Astrocyte (in vitro differentiated cells and primary cell): Measurements from ENCODE around the gene CHST9.

Experiments
- EZH2 ChIP-seq: IDR thresholded peaks from 2 replicates; pipeline ENCODE4 v1.6.1; 2012; ENCODE audit warnings: mild to moderate bottlenecking, low read length, inconsistent platforms; ENCODE audit not compliant: insufficient read depth
- TF ChIP-seq, protein P1 (sequence below): IDR thresholded peaks from 2 replicates; pipeline ENCODE4 v1.5.1; 2011; ENCODE audit warnings: low read depth, mild to moderate bottlenecking, inconsistent platforms, low read length, moderate library complexity; ENCODE audit not compliant: insufficient read depth

DNA sequence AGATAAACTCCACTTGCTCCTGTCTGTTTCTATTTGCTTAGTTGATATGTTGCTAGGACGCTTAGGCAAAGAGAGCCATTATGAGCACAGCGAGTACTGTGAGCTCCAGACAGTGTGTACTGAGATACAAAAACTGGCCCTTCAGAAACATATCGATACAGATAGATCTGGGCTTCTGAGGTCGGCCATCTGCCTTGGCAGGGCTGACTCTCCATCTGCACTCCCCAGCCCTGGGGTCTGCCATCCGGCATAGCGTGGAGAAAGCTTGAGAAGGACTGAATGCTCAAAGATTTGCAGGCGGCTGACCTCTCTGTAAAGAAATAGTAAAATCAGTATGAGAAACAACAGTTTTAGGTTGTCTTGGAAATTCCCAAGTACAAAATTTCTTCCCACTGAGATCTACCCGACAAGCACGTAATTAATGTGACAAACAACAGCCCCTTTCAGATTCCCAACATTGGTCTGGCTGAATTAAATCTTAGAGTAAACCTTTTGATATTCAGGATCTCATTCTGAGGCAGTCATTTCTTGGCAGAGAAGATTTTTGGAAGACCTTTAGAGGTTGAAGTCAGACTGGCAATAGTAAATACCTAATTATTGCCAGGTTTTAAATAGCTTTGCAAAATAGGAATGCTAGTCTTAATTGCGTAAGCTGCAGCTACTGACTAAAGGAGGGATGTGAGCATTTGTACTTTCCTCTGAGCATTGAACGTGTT lies 127.4 kb downstream of the CHST9 start:
- TF ChIP-seq, protein P1, sequence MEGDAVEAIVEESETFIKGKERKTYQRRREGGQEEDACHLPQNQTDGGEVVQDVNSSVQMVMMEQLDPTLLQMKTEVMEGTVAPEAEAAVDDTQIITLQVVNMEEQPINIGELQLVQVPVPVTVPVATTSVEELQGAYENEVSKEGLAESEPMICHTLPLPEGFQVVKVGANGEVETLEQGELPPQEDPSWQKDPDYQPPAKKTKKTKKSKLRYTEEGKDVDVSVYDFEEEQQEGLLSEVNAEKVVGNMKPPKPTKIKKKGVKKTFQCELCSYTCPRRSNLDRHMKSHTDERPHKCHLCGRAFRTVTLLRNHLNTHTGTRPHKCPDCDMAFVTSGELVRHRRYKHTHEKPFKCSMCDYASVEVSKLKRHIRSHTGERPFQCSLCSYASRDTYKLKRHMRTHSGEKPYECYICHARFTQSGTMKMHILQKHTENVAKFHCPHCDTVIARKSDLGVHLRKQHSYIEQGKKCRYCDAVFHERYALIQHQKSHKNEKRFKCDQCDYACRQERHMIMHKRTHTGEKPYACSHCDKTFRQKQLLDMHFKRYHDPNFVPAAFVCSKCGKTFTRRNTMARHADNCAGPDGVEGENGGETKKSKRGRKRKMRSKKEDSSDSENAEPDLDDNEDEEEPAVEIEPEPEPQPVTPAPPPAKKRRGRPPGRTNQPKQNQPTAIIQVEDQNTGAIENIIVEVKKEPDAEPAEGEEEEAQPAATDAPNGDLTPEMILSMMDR, result no peak
- no peak for TF ChIP-seq EZH2
